Mucosa of rectum (tissue), 2 donors: Measurements from ENCODE around the gene GPR17.
A peak's percentile ranks its signal among the peaks of the same experiment; 100 is the strongest.

Experiments used
- H3K27ac ChIP-seq, 2 donors: one replicate each; pipeline ENCODE4 v1.7.0; 2013; ENCODE audit warnings: inconsistent platforms in 2 of 2, low read depth in 2 of 2, low read length in 2 of 2
- H3K27me3 ChIP-seq, 2 donors: one replicate each; pipeline ENCODE4 v1.7.0; 2013; ENCODE audit warnings: low read length in 2 of 2; ENCODE audit not compliant: control insufficient read depth in 2 of 2, insufficient read depth in 2 of 2
- H3K36me3 ChIP-seq, 2 donors: one replicate each; pipeline ENCODE4 v1.7.0; 2013; ENCODE audit warnings: low read length in 2 of 2; ENCODE audit not compliant: control insufficient read depth in 2 of 2, insufficient read depth in 2 of 2
- H3K4me1 ChIP-seq, 2 donors: one replicate each; pipeline ENCODE4 v1.7.0; 2013; ENCODE audit warnings: low read length in 2 of 2, mild to moderate bottlenecking in 1 of 2; ENCODE audit not compliant: control insufficient read depth in 2 of 2, insufficient read depth in 2 of 2
- H3K4me3 ChIP-seq, 2 donors: one replicate each; pipeline ENCODE4 v1.7.0; 2013; ENCODE audit warnings: low read length in 2 of 2
- H3K9ac ChIP-seq, 2 donors: one replicate each; pipeline ENCODE4 v1.7.0; 2013; ENCODE audit warnings: low read length in 2 of 2, low read depth in 1 of 2, mild to moderate bottlenecking in 1 of 2
- H3K9me3 ChIP-seq, 2 donors: one replicate each; pipeline ENCODE4 v1.7.0; 2013; ENCODE audit warnings: low read length in 2 of 2; ENCODE audit not compliant: control insufficient read depth in 2 of 2
- donor health status: healthy.
- donor health status: Normal muscosa, but diverticular disease.

The GPR17 gene

GRCh38 chr2:127630864-127631540 is 15.0 kb upstream of the GPR17 start:
- H3K4me3 ChIP-seq: no peak overlapping the region
- no peak overlapping the region for H3K27ac ChIP-seq
- peaks cover 10 to 17% of the 10 kb centered on the region in 2 donors for H3K36me3 ChIP-seq
- H3K27me3 ChIP-seq: no peaks in the 10 kb centered on the region
- H3K9ac ChIP-seq: no peak overlapping the region
- peaks cover 8 to 10% of the 10 kb centered on the region in 2 donors for H3K4me1 ChIP-seq
- no peaks in the 10 kb centered on the region for H3K9me3 ChIP-seq

GRCh38 chr2:127631541-127631996 is 14.4 kb upstream of the GPR17 start:
- peaks cover 10 to 17% of the 10 kb centered on the region in 2 donors for H3K36me3 ChIP-seq

DNA sequence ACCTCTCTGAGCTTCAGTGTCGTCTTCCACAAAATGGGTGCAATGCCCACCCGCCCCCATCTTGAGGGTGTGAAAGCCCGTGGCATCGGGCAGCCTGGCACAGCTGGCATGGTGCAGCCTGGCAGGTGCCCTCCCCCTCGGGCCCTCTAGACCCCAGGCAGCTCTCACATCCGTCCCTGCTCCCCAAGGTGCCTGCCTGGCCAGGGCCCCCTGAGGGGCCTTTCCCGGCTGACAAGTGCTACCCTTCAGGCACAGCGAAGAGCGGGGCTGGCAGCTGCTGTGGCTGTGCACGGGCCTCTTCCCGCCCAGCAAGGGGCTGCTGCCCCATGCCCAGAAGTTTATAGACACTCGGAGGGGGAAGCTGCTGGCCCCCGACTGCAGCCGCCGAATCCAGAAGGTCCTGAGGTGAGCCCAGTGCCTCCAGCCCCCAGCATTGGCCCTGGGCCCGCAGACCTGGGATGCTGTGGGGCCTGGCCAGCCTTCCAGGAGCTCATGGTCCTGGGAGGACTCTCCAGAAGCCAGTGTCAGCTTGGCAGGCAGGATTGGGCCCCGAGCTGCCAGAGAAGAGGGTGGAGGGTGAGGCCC is 13.9 kb upstream of the GPR17 start:
- Histone ChIP-seq H3K27ac (peak overlapping the region in 1 of 2 donors; percentile 16), H3K4me3 (no peak overlapping the region), H3K9me3 (no peaks in the 10 kb centered on the region), H3K9ac (no peak overlapping the region), H3K27me3 (no peaks in the 10 kb centered on the region), H3K36me3 (peaks cover 7 to 17% of the 10 kb centered on the region in 2 donors), H3K4me1 (peaks cover 14 to 21% of the 10 kb centered on the region in 2 donors)

More at GRCh38 chr2:127631541-127631996, 14.4 kb upstream of the GPR17 start:
- Histone ChIP-seq H3K27me3 (no peaks in the 10 kb centered on the region), H3K9ac (no peak overlapping the region), H3K9me3 (no peaks in the 10 kb centered on the region), H3K4me1 (peaks cover 10 to 16% of the 10 kb centered on the region in 2 donors), H3K27ac (no peak overlapping the region), H3K4me3 (no peak overlapping the region)

- no peak overlapping the region for H3K9ac ChIP-seq
- peaks cover 7 to 17% of the 10 kb centered on the region in 2 donors for H3K36me3 ChIP-seq
- peaks cover 17 to 24% of the 10 kb centered on the region in 2 donors for H3K4me1 ChIP-seq
- peak overlapping the region in 1 of 2 donors; percentile 32 for H3K27ac ChIP-seq
- H3K4me3 ChIP-seq: no peak overlapping the region
- no peaks in the 10 kb centered on the region for H3K9me3 ChIP-seq
- no peaks in the 10 kb centered on the region for H3K27me3 ChIP-seq
These were observed 13.1 kb upstream of the GPR17 start for GRCh38 chr2:127632592-127633489.

DNA sequence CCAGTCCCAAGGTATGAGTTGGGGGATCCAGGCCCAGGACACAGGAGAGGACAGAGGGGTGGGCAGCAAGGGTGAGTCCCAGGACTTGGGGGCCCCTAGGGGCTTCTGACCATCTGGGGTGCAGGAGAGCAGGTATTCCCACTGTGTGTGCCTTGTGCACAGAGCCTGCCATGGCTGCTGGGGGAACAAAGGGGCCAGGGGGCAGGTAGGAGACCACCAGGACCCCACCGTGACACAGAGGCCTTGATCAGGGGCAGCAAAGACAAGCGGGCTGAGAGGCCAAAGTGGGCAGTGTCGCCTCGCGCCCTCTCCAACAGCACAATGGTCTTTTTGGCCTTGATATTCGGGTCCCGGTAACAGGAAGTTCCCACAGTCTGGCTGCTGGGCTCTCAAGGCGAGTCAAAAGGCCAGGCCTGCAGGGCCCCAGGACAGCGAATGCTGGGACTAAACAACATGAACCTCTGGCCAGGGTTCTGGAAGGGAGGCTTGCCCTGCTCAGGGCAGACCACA is 12.3 kb upstream of the GPR17 start:
- peaks cover 9 to 13% of the 10 kb centered on the region in 2 donors for H3K36me3 ChIP-seq
- no peaks in the 10 kb centered on the region for H3K9me3 ChIP-seq
- H3K9ac ChIP-seq: no peak overlapping the region
- H3K27me3 ChIP-seq: no peaks in the 10 kb centered on the region
- H3K27ac ChIP-seq: peak overlapping the region in 1 of 2 donors; percentile 32
- H3K4me3 ChIP-seq: no peak overlapping the region
- H3K4me1 ChIP-seq: peaks cover 20 to 24% of the 10 kb centered on the region in 2 donors

DNA sequence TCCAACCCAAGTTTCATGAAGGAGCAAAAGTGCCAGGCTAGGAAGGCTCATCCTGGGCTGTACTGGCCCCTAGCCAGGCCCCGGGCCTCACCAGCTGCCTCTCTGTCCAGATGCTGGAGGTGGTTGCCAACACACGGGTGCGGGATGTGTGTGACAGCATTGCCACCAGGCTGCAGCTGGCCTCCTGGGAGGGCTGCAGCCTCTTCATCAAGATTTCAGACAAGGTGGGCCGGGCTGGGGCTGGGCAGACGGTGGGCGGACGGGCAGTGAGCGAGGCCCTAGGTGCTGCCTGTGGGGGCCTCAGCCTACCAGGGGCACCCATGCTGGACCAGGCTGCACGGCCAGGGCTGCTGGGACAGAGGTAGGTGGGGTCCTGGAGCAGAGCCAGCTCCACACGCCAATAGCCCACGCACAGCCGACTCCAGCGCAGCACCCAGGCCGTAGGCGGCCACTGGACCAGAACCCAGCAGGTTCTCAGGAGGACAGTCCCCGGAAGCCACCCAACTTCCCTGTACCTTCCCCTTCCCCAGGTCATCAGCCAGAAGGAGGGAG is 11.8 kb upstream of the GPR17 start:
- Histone ChIP-seq H3K9me3 (no peaks in the 10 kb centered on the region), H3K27me3 (no peaks in the 10 kb centered on the region), H3K36me3 (peaks cover 10 to 13% of the 10 kb centered on the region in 2 donors), H3K27ac (peak overlapping the region in 1 of 2 donors; percentile 32), H3K4me3 (no peak overlapping the region), H3K4me1 (peaks cover 20 to 24% of the 10 kb centered on the region in 2 donors), H3K9ac (no peak overlapping the region)

GRCh38 chr2:127634626-127635379 is 11.2 kb upstream of the GPR17 start:
- Histone ChIP-seq H3K9ac (no peak overlapping the region), H3K36me3 (peaks cover 10 to 13% of the 10 kb centered on the region in 2 donors), H3K4me1 (peaks cover 20 to 24% of the 10 kb centered on the region in 2 donors), H3K4me3 (no peak overlapping the region), H3K27ac (no peak overlapping the region), H3K27me3 (no peaks in the 10 kb centered on the region), H3K9me3 (no peaks in the 10 kb centered on the region)

DNA sequence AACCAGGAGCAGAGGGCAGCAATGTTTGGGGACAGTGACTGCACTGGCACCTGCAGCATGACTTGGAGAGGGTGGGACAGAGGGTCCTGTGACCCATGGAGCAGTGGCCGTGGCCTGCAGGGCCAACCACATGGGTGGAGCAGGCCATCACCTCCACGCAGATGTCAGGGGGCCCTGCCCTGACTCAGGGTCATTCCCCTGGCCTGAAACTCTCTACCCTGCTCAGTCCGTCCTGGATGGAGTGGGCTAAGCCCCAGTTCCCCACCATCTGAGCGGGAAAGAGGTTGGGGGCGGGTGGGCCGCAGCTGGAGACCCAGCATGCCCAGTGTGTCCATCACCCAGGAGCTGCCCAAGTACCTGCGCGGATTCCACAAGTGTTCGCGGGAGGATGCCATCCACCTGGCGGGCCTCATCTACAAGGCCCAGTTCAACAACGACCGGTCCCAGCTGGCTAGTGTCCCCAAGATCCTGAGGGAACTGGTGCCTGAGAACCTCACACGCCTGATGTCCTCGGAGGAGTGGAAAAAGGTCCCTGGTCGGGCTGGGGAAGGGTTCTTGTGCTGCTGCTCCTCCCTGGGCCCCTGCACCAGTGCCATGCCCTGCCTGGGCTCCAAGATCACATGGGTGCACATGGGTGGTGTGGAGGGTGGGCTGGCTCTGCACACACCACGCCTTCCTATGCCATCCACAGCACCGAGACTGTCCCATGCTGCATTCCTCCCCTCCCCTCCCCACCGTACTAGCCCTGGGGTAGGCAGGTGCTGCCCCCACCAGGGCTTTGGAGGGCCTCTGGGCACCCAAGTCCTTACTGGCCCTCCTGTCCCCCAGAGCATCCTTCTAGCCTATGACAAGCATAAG is 10.3 kb upstream of the GPR17 start:
- Histone ChIP-seq H3K4me3 (no peak overlapping the region), H3K9me3 (no peaks in the 10 kb centered on the region), H3K36me3 (peaks cover 10 to 13% of the 10 kb centered on the region in 2 donors), H3K4me1 (peaks cover 20 to 24% of the 10 kb centered on the region in 2 donors), H3K27ac (peak overlapping the region; percentile 39 to 65), H3K27me3 (no peaks in the 10 kb centered on the region), H3K9ac (peak overlapping the region in 1 of 2 donors; percentile 34)
